OCI-LY1 (cell line): ENCODE data around the gene DHRS9.

Source experiments
- H2AFZ ChIP-seq: fragments of 200-600 bp; sonication (generic), shearing (Covaris generic); 2 replicates; pipeline ENCODE4 v1.6.0; 2014; ENCODE audit warnings: antibody characterized with exemption, mild to moderate bottlenecking, low read length
- H3F3A ChIP-seq: fragments of 200-600 bp; sonication (generic), shearing (Covaris generic); 2 replicates; pipeline ENCODE4 v1.6.0; 2014; ENCODE audit warnings: mild to moderate bottlenecking, antibody characterized with exemption, low read length, moderate library complexity; ENCODE audit not compliant: insufficient read depth
- H3K27ac ChIP-seq: fragments of 200-600 bp; sonication (generic); 2 replicates; pipeline ENCODE4 v1.5.1; 2014; ENCODE audit warnings: low read length, mixed run types, mild to moderate bottlenecking, low read depth; ENCODE audit not compliant: poor library complexity, severe bottlenecking
- H3K27me3 ChIP-seq: fragments of 200-600 bp; sonication (generic); 2 replicates; pipeline ENCODE4 v1.6.0; 2014; ENCODE audit warnings: antibody characterized with exemption, mild to moderate bottlenecking, low read length, moderate library complexity; ENCODE audit not compliant: insufficient read depth
- H3K36me3 ChIP-seq: fragments of 200-600 bp; sonication (generic); 2 replicates; pipeline ENCODE4 v1.6.1; 2014; ENCODE audit warnings: mild to moderate bottlenecking, antibody characterized with exemption, low read length, moderate library complexity, mixed read lengths; ENCODE audit not compliant: insufficient read depth
- H3K4me1 ChIP-seq: fragments of 200-600 bp; sonication (generic); 2 replicates; pipeline ENCODE4 v1.5.1; 2014; ENCODE audit warnings: mild to moderate bottlenecking, low read length, moderate library complexity; ENCODE audit not compliant: insufficient read depth, severe bottlenecking
- H3K4me2 ChIP-seq: fragments of 200-600 bp; sonication (generic), shearing (Covaris generic); 2 replicates; pipeline ENCODE4 v1.6.1; 2014; ENCODE audit warnings: low read length
- H3K4me3 ChIP-seq: fragments of 200-600 bp; sonication (generic); 2 replicates; pipeline ENCODE4 v1.5.1; 2014; ENCODE audit warnings: low read length, low read depth, mild to moderate bottlenecking, mixed read lengths; ENCODE audit not compliant: poor library complexity, severe bottlenecking
- H3K79me2 ChIP-seq: fragments of 200-600 bp; shearing (Covaris generic); 2 replicates; pipeline ENCODE4 v1.6.1; 2016; ENCODE audit warnings: mixed run types, low read length, mixed read lengths; ENCODE audit not compliant: insufficient read depth
- H3K9ac ChIP-seq: fragments of 200-600 bp; sonication (generic), shearing (Covaris generic); 2 replicates; pipeline ENCODE4 v1.6.1; 2014; ENCODE audit warnings: mild to moderate bottlenecking, low read length, mixed read lengths
- H3K9me2 ChIP-seq: fragments of 200-600 bp; sonication (generic), shearing (Covaris generic); 2 replicates; pipeline ENCODE4 v1.6.1; 2014; ENCODE audit warnings: low read depth, mild to moderate bottlenecking, low read length, mixed read lengths
- H3K9me3 ChIP-seq: fragments of 200-600 bp; shearing (Covaris generic); 2 replicates; pipeline ENCODE4 v1.6.1; 2014; ENCODE audit warnings: low read length, mixed read lengths
- H4K20me1 ChIP-seq: fragments of 200-600 bp; sonication (generic), shearing (Covaris generic); 2 replicates; pipeline ENCODE4 v1.6.0; 2016; ENCODE audit warnings: mild to moderate bottlenecking, low read length; ENCODE audit not compliant: insufficient read depth
- CTCF ChIP-seq: fragments of 200-600 bp; sonication (generic), shearing (Covaris generic); IDR thresholded peaks from 2 replicates; pipeline ENCODE4 v1.5.1; 2017; ENCODE audit warnings: mild to moderate bottlenecking, antibody characterized with exemption, low read length, moderate library complexity, mixed read lengths
- EZH2 ChIP-seq: fragments of 200-600 bp; sonication (generic), shearing (Covaris generic); IDR thresholded peaks from 2 replicates; pipeline ENCODE4 v1.8.0; 2017; ENCODE audit warnings: borderline replicate concordance, mixed run types, mild to moderate bottlenecking, antibody characterized with exemption, low read length, moderate library complexity, mixed read lengths

DHRS9 gene

DNA sequence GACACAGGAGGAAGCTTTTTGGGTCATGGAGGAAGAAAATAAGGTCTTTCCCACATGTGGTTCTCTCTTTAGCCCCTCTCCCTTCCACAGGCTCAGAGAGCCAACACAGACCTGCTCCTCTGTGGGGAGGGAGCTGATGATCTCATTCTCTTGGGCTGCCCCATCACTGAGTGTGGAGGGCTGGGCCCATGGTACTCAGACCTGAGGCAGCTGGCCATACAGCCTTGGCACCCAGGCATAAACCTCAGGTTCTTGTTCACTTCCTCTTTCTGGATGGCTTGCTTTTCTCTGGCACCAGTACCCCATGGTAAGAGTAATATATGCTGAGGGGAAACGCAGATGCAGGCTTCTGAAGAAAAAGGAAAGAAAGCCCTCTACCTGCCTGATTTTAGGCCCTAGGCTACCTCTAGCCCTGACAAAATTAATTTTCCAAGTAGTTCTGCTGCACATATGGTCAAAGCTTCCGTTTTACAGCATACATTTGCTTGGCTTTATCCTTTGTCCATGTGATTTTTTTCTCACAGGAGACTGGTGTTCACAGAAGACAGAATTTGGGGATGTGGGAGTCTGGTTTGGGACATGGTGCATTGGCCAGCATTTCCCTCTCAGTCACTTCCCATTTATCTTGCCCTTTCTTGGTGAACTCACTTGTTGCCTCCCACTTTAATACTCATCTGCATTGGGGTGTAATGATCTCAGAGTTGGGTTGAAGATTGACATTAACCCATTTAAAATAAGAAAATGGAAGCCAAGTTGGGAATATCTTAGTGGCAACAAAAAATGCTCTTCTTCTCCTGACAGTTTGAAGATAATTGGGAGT is 11.1 kb downstream of the DHRS9 start:
- H3K9ac ChIP-seq: no peak overlapping the region
- no peaks in the 10 kb centered on the region for H3K9me3 ChIP-seq
- no peaks in the 10 kb centered on the region for H3K4me1 ChIP-seq
- no peaks in the 10 kb centered on the region for H3K9me2 ChIP-seq
- no peaks in the 10 kb centered on the region for H3K27me3 ChIP-seq
- TF ChIP-seq CTCF: no peak
- no peak for TF ChIP-seq EZH2
- no peak overlapping the region for H3K27ac ChIP-seq
- H3F3A ChIP-seq: no peaks in the 10 kb centered on the region
- no peak overlapping the region for H3K4me3 ChIP-seq
- H3K36me3 ChIP-seq: no peaks in the 10 kb centered on the region
- no peak overlapping the region for H3K4me2 ChIP-seq
- no peaks in the 10 kb centered on the region for H3K79me2 ChIP-seq
- H2AFZ ChIP-seq: no peak overlapping the region
- no peaks in the 10 kb centered on the region for H4K20me1 ChIP-seq

DNA sequence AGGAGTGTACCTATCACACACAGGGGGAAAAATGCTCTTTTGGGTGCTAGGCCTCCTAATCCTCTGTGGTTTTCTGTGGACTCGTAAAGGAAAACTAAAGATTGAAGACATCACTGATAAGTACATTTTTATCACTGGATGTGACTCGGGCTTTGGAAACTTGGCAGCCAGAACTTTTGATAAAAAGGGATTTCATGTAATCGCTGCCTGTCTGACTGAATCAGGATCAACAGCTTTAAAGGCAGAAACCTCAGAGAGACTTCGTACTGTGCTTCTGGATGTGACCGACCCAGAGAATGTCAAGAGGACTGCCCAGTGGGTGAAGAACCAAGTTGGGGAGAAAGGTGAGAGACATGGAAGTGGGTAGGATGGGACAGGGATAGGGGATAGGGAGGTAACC is 12.2 kb downstream of the DHRS9 start:
- TF ChIP-seq EZH2 (no peak), CTCF (no peak)

DNA sequence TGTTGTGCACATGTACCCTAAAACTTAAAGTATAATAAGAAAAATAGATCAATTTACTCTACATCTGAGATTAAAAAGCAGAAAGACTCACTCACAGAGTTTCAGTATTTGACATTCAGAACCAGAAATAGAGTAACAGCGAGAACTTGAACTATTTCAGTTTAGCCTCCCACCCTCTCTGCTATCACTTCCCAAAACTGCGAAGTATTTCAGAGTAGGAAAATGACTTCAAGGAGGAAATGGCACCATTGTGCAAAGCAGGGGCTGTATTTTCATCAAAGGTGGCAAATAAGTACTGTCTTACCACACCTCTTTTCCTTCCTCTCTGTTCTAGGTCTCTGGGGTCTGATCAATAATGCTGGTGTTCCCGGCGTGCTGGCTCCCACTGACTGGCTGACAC is 13.6 kb downstream of the DHRS9 start:
- no peak overlapping the region for H2AFZ ChIP-seq

More for the DNA sequence above, 12.2 kb downstream of the DHRS9 start:
- Histone ChIP-seq H3K4me3 (no peak overlapping the region), H3K4me1 (no peaks in the 10 kb centered on the region), H3K4me2 (no peak overlapping the region), H2AFZ (no peak overlapping the region), H3F3A (no peaks in the 10 kb centered on the region), H3K79me2 (no peaks in the 10 kb centered on the region), H3K9ac (no peak overlapping the region), H3K27ac (no peak overlapping the region), H4K20me1 (no peaks in the 10 kb centered on the region), H3K36me3 (no peaks in the 10 kb centered on the region), H3K9me2 (no peaks in the 10 kb centered on the region), H3K9me3 (no peaks in the 10 kb centered on the region), H3K27me3 (no peaks in the 10 kb centered on the region)

More for the DNA sequence above, 13.6 kb downstream of the DHRS9 start:
- H3K4me2 ChIP-seq: no peak overlapping the region
- no peaks in the 10 kb centered on the region for H3K27me3 ChIP-seq
- no peaks in the 10 kb centered on the region for H3F3A ChIP-seq
- no peak overlapping the region for H3K9ac ChIP-seq
- no peaks in the 10 kb centered on the region for H3K79me2 ChIP-seq
- H3K27ac ChIP-seq: no peak overlapping the region
- H3K4me1 ChIP-seq: no peaks in the 10 kb centered on the region
- no peaks in the 10 kb centered on the region for H3K9me2 ChIP-seq
- no peaks in the 10 kb centered on the region for H3K36me3 ChIP-seq
- H3K9me3 ChIP-seq: no peaks in the 10 kb centered on the region
- no peak overlapping the region for H3K4me3 ChIP-seq
- TF ChIP-seq CTCF (no peak), EZH2 (no peak)
- H4K20me1 ChIP-seq: no peaks in the 10 kb centered on the region
